ENCODE measurements around the gene CFAP45. TPM values are rescaled to one million over a fixed set of nuclear protein-coding genes. Genes with fewer than 3 reads are reported as not detected.

The CFAP45 gene
- total RNA-seq, 6 experiments from 2014 or later: not detected

GRCh38 chr1:159939678-159940002, 39.7 kb upstream of the CFAP45 start:
- no peak overlapping the region for H3K4me3 ChIP-seq
- TF ChIP-seq CTCF (IDR thresholded peaks at IDR 0.05): no peak
- TF ChIP-seq POLR2A (IDR thresholded peaks at IDR 0.05): no peak
- intact Hi-C loops (cut with DNase I): loop anchor here in 1 of 2 donors (5.0 kb wide), 1 partner anchor 63 kb away; no protein-coding TSS in a partner anchor
- WGBS (ENCODE audit: insufficient coverage, low coverage, low lambda C conversion rate, missing lambda C conversion rate): 37% methylated on average over 3 of the region's 3 CpGs
- no peak overlapping the region for H3K27ac ChIP-seq
- DNase-seq: no peak
- H3K4me1 ChIP-seq: peaks cover 0 to 39% (median 11%) of the 10 kb centered on the region in 4 donors
- H3K27me3 ChIP-seq: no peaks in the 10 kb centered on the region
- peaks cover 0 to 8% (median 0%) of the 10 kb centered on the region in 4 donors for H3K36me3 ChIP-seq
- no peaks in the 10 kb centered on the region for H3K9me3 ChIP-seq
- ATAC-seq: no peak

- H3K4me3 ChIP-seq: no peak overlapping the region
- DNase-seq (no peak), ATAC-seq (no peak)
- peaks cover 0 to 39% (median 9%) of the 10 kb centered on the region in 4 donors for H3K4me1 ChIP-seq
- TF ChIP-seq POLR2A (IDR thresholded peaks at IDR 0.05): no peak
- no peak for TF ChIP-seq CTCF (IDR thresholded peaks at IDR 0.05)
- H3K36me3 ChIP-seq: peaks cover 0 to 13% (median 0%) of the 10 kb centered on the region in 4 donors
- no peak overlapping the region for H3K27ac ChIP-seq
- no peaks in the 10 kb centered on the region for H3K9me3 ChIP-seq
- 89% methylated on average over 5 of the region's 6 CpGs for WGBS (ENCODE audit: insufficient coverage, low coverage, low lambda C conversion rate, missing lambda C conversion rate)
- intact Hi-C loops (cut with DNase I): no loop called here
- H3K27me3 ChIP-seq: no peaks in the 10 kb centered on the region
These were observed 39.1 kb upstream of the CFAP45 start for GRCh38 chr1:159938905-159939677.

- DNase-seq: no peak
- WGBS (ENCODE audit: insufficient coverage, low coverage, low lambda C conversion rate, missing lambda C conversion rate): 30% methylated on average over 5 of the region's 7 CpGs
- Histone ChIP-seq H3K9me3 (no peaks in the 10 kb centered on the region), H3K27me3 (no peaks in the 10 kb centered on the region), H3K4me1 (peaks cover 0 to 34% (median 9%) of the 10 kb centered on the region in 4 donors), H3K36me3 (peaks cover 0 to 13% (median 0%) of the 10 kb centered on the region in 4 donors), H3K4me3 (no peak overlapping the region), H3K27ac (no peak overlapping the region)
- intact Hi-C loops (cut with DNase I): no loop called here
- peak; percentile 27 to 59 (median 35) for ATAC-seq
- TF ChIP-seq POLR2A (IDR thresholded peaks at IDR 0.05): no peak
- TF ChIP-seq CTCF (IDR thresholded peaks at IDR 0.05): no peak
These were observed 38.4 kb upstream of the CFAP45 start for GRCh38 chr1:159938211-159938852.

- peaks cover 0 to 34% (median 9%) of the 10 kb centered on the region in 4 donors for H3K4me1 ChIP-seq
- no peak for DNase-seq
- TF ChIP-seq CTCF (IDR thresholded peaks at IDR 0.05) (no peak), POLR2A (IDR thresholded peaks at IDR 0.05) (no peak)
- H3K36me3 ChIP-seq: peaks cover 0 to 13% (median 0%) of the 10 kb centered on the region in 4 donors
- H3K9me3 ChIP-seq: no peaks in the 10 kb centered on the region
- 38% methylated on average over 4 of the region's 4 CpGs for WGBS (ENCODE audit: insufficient coverage, low coverage, low lambda C conversion rate, missing lambda C conversion rate)
- no peak overlapping the region for H3K4me3 ChIP-seq
- intact Hi-C loops (cut with DNase I): no loop called here
- ATAC-seq: peak; percentile 8 to 29 (median 12)
- no peak overlapping the region for H3K27ac ChIP-seq
- no peaks in the 10 kb centered on the region for H3K27me3 ChIP-seq
These were observed 37.2 kb upstream of the CFAP45 start for GRCh38 chr1:159937054-159937750.

Data from right lobe of liver (tissue), 6 donors.